Suppressor macrophage treated with lipopolysaccharide for 4 hours (primary cell): ENCODE results near the gene TBC1D2B.
A peak's percentile ranks its signal among the peaks of the same experiment; 100 is the strongest.

Source experiments
- DNase-seq: peaks from one replicate; pipeline ENCODE4 v3.0.0-alpha.2; 2020

The TBC1D2B gene

GRCh38 chr15:78024519-78024870 is 53.0 kb downstream of the TBC1D2B start:
- DNase-seq, result peak; percentile 49

- DNase-seq, result no peak
These were observed 53.5 kb downstream of the TBC1D2B start for GRCh38 chr15:78023865-78024518.

GRCh38 chr15:78023081-78023665 is 54.3 kb downstream of the TBC1D2B start:
- no peak for DNase-seq

- no peak for DNase-seq
These were observed 55.8 kb downstream of the TBC1D2B start for GRCh38 chr15:78021761-78022160.

GRCh38 chr15:78020007-78020406 is 57.5 kb downstream of the TBC1D2B start:
- no peak for DNase-seq

- DNase-seq, result peak; percentile 81
These were observed 58.4 kb downstream of the TBC1D2B start for GRCh38 chr15:78018946-78019644.

GRCh38 chr15:78018445-78018844 is 59.1 kb downstream of the TBC1D2B start:
- no peak for DNase-seq

GRCh38 chr15:78016860-78017259 is 60.7 kb downstream of the TBC1D2B start:
- no peak for DNase-seq

- no peak for DNase-seq
These were observed 64.9 kb downstream of the TBC1D2B start for GRCh38 chr15:78012643-78013077.

GRCh38 chr15:78010067-78010466 is 67.4 kb downstream of the TBC1D2B start:
- DNase-seq, result no peak

GRCh38 chr15:78007964-78008886 is 69.3 kb downstream of the TBC1D2B start:
- no peak for DNase-seq

GRCh38 chr15:78007211-78007931 is 70.1 kb downstream of the TBC1D2B start:
- no peak for DNase-seq

GRCh38 chr15:78006567-78007205 is 70.8 kb downstream of the TBC1D2B start:
- no peak for DNase-seq

- no peak for DNase-seq
These were observed 72.4 kb downstream of the TBC1D2B start for GRCh38 chr15:78004919-78005634.

- no peak for DNase-seq
These were observed 73.2 kb downstream of the TBC1D2B start for GRCh38 chr15:78004222-78004727.

GRCh38 chr15:78003539-78004008 is 73.9 kb downstream of the TBC1D2B start:
- DNase-seq, result no peak

- no peak for DNase-seq
These were observed 74.5 kb downstream of the TBC1D2B start for GRCh38 chr15:78002996-78003395.

- no peak for DNase-seq
These were observed 75.9 kb downstream of the TBC1D2B start for GRCh38 chr15:78001656-78002055.

GRCh38 chr15:78000927-78001249 is 76.6 kb downstream of the TBC1D2B start:
- DNase-seq, result no peak

- DNase-seq, result peak; percentile 80
These were observed 77.2 kb downstream of the TBC1D2B start for GRCh38 chr15:78000091-78000926.
